Stimulated activated effector memory CD8-positive, alpha-beta T cell treated with anti-CD3 and anti-CD28 coated beads, Interleukin-12 subunit alpha, Interleukin-12 subunit beta, amount 100 ng/mL, for 72 hours (primary cell): ENCODE measurements around the gene CACNG1.

Experiments
- ATAC-seq: fragments of 150-1000 bp; cut with Tn5 transposase; 2 replicates; pipeline ENCODE4 v1.10.0; 2021
- DNase-seq, 2 donors: peaks; one replicate each; pipeline ENCODE4 v3.0.0; 2021 to 2022; ENCODE audit warnings: low spot score in 2 of 2
- H3K27ac Mint-ChIP-seq: one replicate; pipeline ENCODE4 v1.8.0; 2022; ENCODE audit warnings: mild to moderate bottlenecking, mixed read lengths
- H3K36me3 Mint-ChIP-seq: one replicate; pipeline ENCODE4 v1.8.0; 2022; ENCODE audit warnings: mild to moderate bottlenecking, mixed read lengths
- H3K4me1 Mint-ChIP-seq: one replicate; pipeline ENCODE4 v1.8.0; 2022; ENCODE audit warnings: mixed read lengths
- H3K4me3 Mint-ChIP-seq: one replicate; pipeline ENCODE4 v1.8.0; 2022; ENCODE audit warnings: mild to moderate bottlenecking, mixed read lengths
- H3K9me3 Mint-ChIP-seq: one replicate; pipeline ENCODE4 v1.8.0; 2022; ENCODE audit warnings: mixed read lengths

The CACNG1 gene

GRCh38 chr17:67105213-67105612, 60.9 kb downstream of the CACNG1 start:
- no peak for DNase-seq

More at GRCh38 chr17:67105213-67105612, 60.9 kb downstream of the CACNG1 start:
- Mint-ChIP-seq H3K9me3 (no peaks in the 10 kb centered on the region), H3K4me1 (peaks cover 46% of the 10 kb centered on the region), H3K27ac (peak overlapping the region; percentile 21), H3K4me3 (no peak overlapping the region), H3K36me3 (peaks cover 100% of the 10 kb centered on the region)
- peak; percentile 46 for ATAC-seq
